C4-2B (cell line): ENCODE measurements around the gene TMEM132D.

Experiments
- H3K27ac ChIP-seq: fragments of 450-650 bp; 2 replicates; pipeline ENCODE4 v1.5.1; 2017
- CTCF ChIP-seq: fragments of 450-650 bp; conservative IDR thresholded peaks from 2 replicates; pipeline ENCODE4 v1.5.1; 2017; ENCODE audit warnings: mild to moderate bottlenecking
- ZFX ChIP-seq: fragments of 450-650 bp; IDR thresholded peaks from 2 replicates; pipeline ENCODE4 v1.6.1; 2017

TMEM132D gene

GRCh38 chr12:129530984-129531383 lies 372.8 kb downstream of the TMEM132D start:
- no peak for TF ChIP-seq ZFX
- no peak overlapping the region for H3K27ac ChIP-seq

GRCh38 chr12:129530517-129530916 lies 373.3 kb downstream of the TMEM132D start:
- H3K27ac ChIP-seq, result no peak overlapping the region
- TF ChIP-seq ZFX (no peak), CTCF (no peak)

GRCh38 chr12:129527506-129527905 lies 376.3 kb downstream of the TMEM132D start:
- H3K27ac ChIP-seq, result no peak overlapping the region
- TF ChIP-seq CTCF, result no peak
- no peak for TF ChIP-seq ZFX

GRCh38 chr12:129523621-129524020 lies 380.2 kb downstream of the TMEM132D start:
- TF ChIP-seq CTCF (no peak), ZFX (no peak)
- H3K27ac ChIP-seq, result no peak overlapping the region

GRCh38 chr12:129520739-129521138 lies 383.1 kb downstream of the TMEM132D start:
- TF ChIP-seq CTCF (no peak), ZFX (no peak)
- no peak overlapping the region for H3K27ac ChIP-seq

GRCh38 chr12:129503802-129504201 lies 400.0 kb downstream of the TMEM132D start:
- TF ChIP-seq CTCF (no peak), ZFX (no peak)
- no peak overlapping the region for H3K27ac ChIP-seq

GRCh38 chr12:129496226-129496625 lies 407.6 kb downstream of the TMEM132D start:
- no peak overlapping the region for H3K27ac ChIP-seq
- no peak for TF ChIP-seq ZFX
- TF ChIP-seq CTCF, result no peak

- TF ChIP-seq CTCF (no peak), ZFX (no peak)
- H3K27ac ChIP-seq, result no peak overlapping the region
Observed at GRCh38 chr12:129494766-129495165, 409.1 kb downstream of the TMEM132D start.
